Measurements from ENCODE around the gene INPP5A. TPM values are rescaled to one million over a fixed set of nuclear protein-coding genes. Genes with fewer than 3 reads are reported as not detected.
A peak's percentile ranks its signal among the peaks of the same experiment; 100 is the strongest.

The INPP5A gene
- total RNA-seq, 4 donors from 2014 or later = 31.2 to 51.8 (median 41.5) TPM

DNA sequence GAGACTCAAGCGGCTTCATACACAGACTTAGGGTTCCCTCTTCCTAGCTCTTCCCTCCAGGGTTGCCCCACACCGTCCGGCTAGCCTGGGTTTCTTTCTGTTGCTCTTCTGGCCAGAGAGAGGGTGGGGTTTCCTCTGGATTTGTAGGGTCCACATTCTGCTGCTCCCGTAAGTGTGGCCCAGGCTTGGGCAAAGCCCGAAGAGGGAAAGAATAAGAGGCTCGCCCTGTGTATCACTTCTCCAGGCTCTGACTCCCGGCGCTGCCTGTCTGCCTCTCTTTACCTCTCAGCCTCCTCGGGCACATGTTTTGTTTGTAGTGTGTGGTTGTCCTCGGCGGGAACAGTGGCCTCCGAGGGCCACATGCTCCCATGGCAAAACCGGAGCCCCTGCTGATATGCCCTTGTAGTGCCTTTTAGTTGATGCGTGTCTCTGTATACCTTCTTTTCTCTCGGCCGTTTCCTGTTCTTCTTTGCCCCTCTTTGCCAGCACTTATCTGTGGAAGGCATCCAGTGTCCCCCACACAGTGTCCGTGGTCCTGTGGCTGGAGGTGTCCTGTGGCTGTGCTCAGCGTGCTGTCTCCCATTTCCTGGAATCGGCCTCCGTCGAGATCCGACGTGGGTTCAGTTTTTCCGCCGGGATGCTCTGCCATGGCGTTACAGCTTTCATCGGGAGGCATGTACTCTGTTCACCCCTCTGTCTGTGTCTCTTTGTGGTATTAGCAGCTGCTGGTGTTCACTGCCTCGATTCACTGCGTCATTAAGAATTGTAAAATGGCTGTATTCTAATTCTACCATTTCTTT lies 102.9 kb downstream of the INPP5A start:
- intact Hi-C loops (cut with DNase I; ENCODE audit: low total_unique reads) = loop anchor here (10.0 kb wide), 1 partner anchor 266 kb away; no protein-coding TSS in a partner anchor
- peak in 1 of 2 donors; percentile 46 for DNase-seq (ENCODE audit: low spot score in 2 of 2)
- no peak for TF ChIP-seq CTCF (IDR thresholded peaks at IDR 0.05)
- TF ChIP-seq POLR2A (IDR thresholded peaks at IDR 0.05) = no peak
- H3K4me3 ChIP-seq (ENCODE audit: low read depth, poor library complexity, severe bottlenecking) = no peak overlapping the region
- 97% methylated on average over 29 of the region's 29 CpGs for WGBS, 2 donors

GRCh38 chr10:132641401-132641800 lies 103.8 kb downstream of the INPP5A start:
- peak in 1 of 2 donors; percentile 54 for DNase-seq (ENCODE audit: low spot score in 2 of 2)
- intact Hi-C loops (cut with DNase I; ENCODE audit: low total_unique reads) = loop anchor here (10.0 kb wide), 1 partner anchor 267 kb away; no protein-coding TSS in a partner anchor
- no peak overlapping the region for H3K4me3 ChIP-seq (ENCODE audit: low read depth, poor library complexity, severe bottlenecking)
- TF ChIP-seq CTCF (IDR thresholded peaks at IDR 0.05) = no peak
- no peak for TF ChIP-seq POLR2A (IDR thresholded peaks at IDR 0.05)
- WGBS, 2 donors = 79 to 84% methylated on average over 8 of the region's 8 CpGs

GRCh38 chr10:132641966-132642731 lies 104.6 kb downstream of the INPP5A start:
- TF ChIP-seq CTCF (IDR thresholded peaks at IDR 0.05) (no peak), POLR2A (IDR thresholded peaks at IDR 0.05) (no peak)
- H3K4me3 ChIP-seq (ENCODE audit: low read depth, poor library complexity, severe bottlenecking) = no peak overlapping the region
- intact Hi-C loops (cut with DNase I; ENCODE audit: low total_unique reads) = loop anchor here (10.0 kb wide), 1 partner anchor 267 kb away; no protein-coding TSS in a partner anchor
- peak in 1 of 2 donors; percentile 84 for DNase-seq (ENCODE audit: low spot score in 2 of 2)
- 87 to 90% methylated on average over 33 of the region's 33 CpGs for WGBS, 2 donors

GRCh38 chr10:132642732-132643008 lies 105.1 kb downstream of the INPP5A start:
- H3K4me3 ChIP-seq (ENCODE audit: low read depth, poor library complexity, severe bottlenecking) = no peak overlapping the region
- intact Hi-C loops (cut with DNase I; ENCODE audit: low total_unique reads) = loop anchor here (10.0 kb wide), 1 partner anchor 268 kb away; no protein-coding TSS in a partner anchor
- TF ChIP-seq POLR2A (IDR thresholded peaks at IDR 0.05) = no peak
- TF ChIP-seq CTCF (IDR thresholded peaks at IDR 0.05) = no peak
- peak in 1 of 2 donors; percentile 49 for DNase-seq (ENCODE audit: low spot score in 2 of 2)
- WGBS, 2 donors = 93 to 97% methylated on average over 11 of the region's 11 CpGs

- WGBS, 2 donors = 76 to 79% methylated on average over 20 to 34 of the region's 35 CpGs
- DNase-seq (ENCODE audit: low spot score in 2 of 2) = peak in 1 of 2 donors; percentile 73
- intact Hi-C loops (cut with DNase I; ENCODE audit: low total_unique reads) = loop anchor here (10.0 kb wide), 1 partner anchor 269 kb away; no protein-coding TSS in a partner anchor
- TF ChIP-seq POLR2A (IDR thresholded peaks at IDR 0.05) = no peak
- TF ChIP-seq CTCF (IDR thresholded peaks at IDR 0.05) = no peak
- H3K4me3 ChIP-seq (ENCODE audit: low read depth, poor library complexity, severe bottlenecking) = no peak overlapping the region
These were observed 106.3 kb downstream of the INPP5A start for GRCh38 chr10:132643709-132644526.

Data from lower leg skin (tissue), 4 donors.